Inferior parietal cortex (tissue), 1 donor: Measurements from ENCODE around the gene IGSF3.
"Not testable (repeated sequence)": the region's sequence is repeated elsewhere in the genome, so short reads cannot be mapped to it uniquely, and the experiment has no call there.

Source experiments
- DNase-seq: peaks from one replicate; pipeline ENCODE4 v3.0.0-alpha.2; 2016; ENCODE audit errors: extremely low spot score

IGSF3 gene

DNA sequence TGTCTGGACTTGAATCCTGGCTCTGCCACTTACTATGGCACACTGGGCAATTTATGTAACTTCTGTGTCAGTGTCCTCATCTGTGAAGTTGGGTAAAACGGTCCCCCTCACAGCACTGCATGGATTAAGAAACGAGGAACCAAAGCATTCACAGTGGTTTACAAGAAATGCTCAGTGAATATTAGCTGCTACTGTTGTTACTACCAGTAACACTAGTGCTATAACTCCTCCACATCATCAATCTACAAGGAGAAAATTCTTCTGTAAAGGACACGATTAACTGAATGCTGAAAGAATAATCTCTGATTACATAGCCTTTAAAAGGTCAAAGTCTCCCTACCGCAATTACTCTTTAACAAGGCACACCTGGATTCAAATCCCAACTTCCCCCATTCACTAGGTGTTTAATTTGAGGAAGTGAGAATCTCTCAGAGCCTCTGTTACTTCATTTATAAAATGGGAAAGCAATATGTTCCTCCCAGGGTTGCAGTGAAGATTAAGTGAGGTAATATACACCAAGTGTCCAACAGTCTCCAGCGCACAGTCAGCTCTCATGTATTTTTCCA lies 70.7 kb downstream of the IGSF3 start:
- not testable (repeated sequence) for DNase-seq

- DNase-seq = not testable (repeated sequence)
Measured at GRCh38 chr1:116595946-116596741, 71.4 kb downstream of the IGSF3 start.

DNA sequence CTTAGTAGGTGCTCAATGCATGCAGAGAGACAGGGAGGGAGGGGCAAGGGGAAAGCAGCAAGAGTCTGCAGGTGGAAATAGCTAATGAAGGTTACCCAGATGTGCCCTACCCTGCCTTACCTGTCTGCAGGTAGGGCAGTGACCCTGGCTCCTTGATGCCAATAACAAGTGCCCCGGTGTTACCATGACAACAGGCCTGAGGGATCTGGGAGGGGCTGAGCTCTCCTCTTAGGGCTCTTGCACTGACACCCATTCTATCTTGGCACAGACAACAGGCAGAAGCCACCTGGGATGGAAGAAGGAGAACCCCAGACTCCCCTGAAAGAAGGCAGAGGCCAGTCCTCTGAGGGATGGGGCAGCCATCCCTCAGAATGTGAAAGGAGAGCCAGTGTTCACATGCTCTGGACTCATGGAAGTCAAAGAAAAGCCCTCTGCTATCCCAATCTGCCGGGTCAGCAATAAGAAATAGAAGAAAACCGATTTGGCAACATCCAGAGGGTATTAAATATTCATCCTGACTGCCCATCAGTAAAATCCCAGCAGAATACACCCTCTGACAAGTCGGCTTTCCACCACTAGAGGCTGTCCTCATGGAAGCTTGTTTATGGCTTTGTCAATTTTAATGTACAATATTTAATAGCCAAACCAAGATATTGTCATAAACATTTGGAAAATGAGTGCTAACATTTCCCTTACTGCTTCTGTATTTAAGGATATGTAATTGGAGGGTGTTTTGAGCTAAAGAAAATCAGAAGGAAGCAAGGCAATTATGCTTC lies 72.3 kb downstream of the IGSF3 start:
- not testable (repeated sequence) for DNase-seq

DNA sequence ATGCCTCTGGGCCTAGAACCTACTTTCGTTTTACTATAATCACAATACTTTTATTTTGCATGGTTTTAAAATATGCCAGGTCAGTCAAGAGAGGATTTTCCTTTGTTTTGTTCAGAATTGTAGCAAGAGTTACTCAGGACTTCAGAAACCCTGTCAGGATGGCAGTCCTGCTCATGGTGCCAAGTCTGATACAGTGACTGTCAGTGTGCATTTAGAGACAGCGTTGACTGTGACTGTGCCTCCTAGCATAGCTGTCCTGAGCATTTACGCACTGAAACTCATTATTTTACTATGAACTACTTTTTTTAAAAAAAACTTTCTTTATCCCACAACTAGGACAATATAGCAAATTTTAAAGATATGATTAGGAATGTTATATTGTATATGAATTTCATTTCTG lies 73.6 kb downstream of the IGSF3 start:
- not testable (repeated sequence) for DNase-seq

DNA sequence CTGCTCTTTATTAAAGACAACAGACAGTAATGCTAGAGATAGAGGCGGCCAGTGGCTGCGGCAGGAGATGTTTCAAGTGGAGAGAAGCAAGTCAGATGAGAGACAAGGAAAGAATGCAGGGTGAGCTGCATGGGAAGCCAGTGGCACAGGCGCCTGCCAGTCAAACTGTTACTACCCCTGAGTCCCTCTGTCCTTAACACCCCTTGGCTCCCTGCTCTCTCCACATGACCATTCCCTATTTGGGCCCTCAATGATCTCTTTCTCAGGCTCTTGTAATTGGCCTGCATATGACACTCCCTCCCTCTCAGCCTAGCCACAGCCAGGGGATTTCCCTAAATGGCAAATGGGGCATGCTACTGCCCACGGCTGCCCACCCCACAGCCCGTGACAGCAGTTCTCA lies 74.1 kb downstream of the IGSF3 start:
- not testable (repeated sequence) for DNase-seq

- not testable (repeated sequence) for DNase-seq
Measured at GRCh38 chr1:116591951-116592605, 75.5 kb downstream of the IGSF3 start.

- DNase-seq = not testable (repeated sequence)
Measured at GRCh38 chr1:116591006-116591950, 76.3 kb downstream of the IGSF3 start.

GRCh38 chr1:116590359-116591005 lies 77.1 kb downstream of the IGSF3 start:
- DNase-seq = not testable (repeated sequence)

DNA sequence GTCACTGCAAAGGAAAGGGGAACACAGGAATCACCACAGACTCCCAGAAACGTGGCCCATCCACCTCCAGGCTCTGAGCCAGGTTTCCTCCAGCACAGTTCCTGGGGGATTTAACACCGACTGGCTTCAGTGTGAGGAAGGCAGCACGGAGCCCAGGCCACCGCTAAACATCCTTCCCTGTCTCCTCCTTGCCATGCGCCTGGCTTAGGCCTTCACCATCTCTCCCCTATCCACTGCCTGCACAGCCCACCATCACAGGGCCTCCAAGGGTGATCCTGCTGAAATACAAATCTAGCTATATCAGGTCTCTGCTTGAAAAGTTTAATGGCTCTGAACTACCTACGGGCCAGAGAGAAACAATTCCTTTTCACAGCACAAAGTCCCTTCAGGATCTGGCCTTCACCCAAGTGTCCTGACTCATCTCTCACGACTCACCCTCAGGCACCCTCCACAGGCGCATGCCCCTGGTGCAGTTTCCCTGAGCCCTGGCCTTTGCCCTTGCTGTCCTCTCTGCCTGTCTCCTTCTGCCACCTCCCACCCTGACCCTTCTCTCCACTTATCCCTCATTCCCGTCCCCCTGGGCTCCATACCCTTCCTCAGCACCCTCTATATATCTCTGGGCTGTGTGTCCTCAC lies 78.3 kb downstream of the IGSF3 start:
- DNase-seq = not testable (repeated sequence)

- no peak for DNase-seq
Measured at GRCh38 chr1:116587501-116588227, 79.9 kb downstream of the IGSF3 start.

DNA sequence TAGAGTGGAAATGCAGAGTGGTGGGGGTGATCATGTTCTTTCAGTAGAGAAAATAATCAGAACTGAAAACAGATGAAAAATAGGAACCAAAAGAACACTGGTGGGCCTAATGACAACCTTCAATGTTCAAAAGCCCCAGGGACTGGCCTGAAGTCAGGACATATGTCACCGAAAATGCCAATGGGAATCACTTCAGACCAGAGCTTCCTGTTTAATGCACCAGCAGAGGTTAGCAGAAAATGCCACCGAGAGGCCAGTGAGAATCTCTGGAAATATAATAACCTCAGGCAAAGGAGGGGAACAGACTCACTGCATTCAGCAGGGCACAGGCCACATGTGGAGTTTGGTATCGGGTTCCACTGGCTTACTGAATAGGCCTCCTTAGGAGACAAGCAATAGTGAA lies 80.8 kb downstream of the IGSF3 start:
- no peak for DNase-seq

- no peak for DNase-seq
Measured at GRCh38 chr1:116585886-116586285, 81.6 kb downstream of the IGSF3 start.

DNA sequence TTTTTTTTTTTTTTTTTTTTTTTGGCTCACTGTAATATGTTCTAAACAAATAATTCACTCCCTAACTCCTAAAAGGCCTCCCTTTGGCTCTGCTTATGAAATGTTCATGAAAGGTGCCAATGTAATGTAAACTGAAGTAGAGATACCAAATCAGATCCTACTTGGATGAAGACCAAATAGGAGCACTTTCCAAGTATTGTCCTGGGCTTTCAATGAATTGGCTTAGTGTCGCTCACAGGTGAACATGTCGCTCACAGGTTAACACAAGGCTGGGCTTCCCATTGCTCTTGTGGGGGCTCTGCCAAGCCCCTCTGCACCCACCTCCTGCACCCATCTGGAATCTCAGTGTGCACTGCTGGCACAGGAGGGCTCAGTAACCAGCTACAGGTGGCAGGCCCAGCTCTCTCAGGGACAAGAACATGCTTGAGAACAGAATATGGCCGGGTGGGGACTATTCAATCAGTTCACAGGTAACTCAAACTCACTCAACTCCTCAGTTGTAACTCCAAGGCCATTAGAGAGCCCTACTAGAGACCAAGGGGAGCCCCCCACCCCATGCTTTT lies 86.1 kb downstream of the IGSF3 start:
- no peak for DNase-seq

DNA sequence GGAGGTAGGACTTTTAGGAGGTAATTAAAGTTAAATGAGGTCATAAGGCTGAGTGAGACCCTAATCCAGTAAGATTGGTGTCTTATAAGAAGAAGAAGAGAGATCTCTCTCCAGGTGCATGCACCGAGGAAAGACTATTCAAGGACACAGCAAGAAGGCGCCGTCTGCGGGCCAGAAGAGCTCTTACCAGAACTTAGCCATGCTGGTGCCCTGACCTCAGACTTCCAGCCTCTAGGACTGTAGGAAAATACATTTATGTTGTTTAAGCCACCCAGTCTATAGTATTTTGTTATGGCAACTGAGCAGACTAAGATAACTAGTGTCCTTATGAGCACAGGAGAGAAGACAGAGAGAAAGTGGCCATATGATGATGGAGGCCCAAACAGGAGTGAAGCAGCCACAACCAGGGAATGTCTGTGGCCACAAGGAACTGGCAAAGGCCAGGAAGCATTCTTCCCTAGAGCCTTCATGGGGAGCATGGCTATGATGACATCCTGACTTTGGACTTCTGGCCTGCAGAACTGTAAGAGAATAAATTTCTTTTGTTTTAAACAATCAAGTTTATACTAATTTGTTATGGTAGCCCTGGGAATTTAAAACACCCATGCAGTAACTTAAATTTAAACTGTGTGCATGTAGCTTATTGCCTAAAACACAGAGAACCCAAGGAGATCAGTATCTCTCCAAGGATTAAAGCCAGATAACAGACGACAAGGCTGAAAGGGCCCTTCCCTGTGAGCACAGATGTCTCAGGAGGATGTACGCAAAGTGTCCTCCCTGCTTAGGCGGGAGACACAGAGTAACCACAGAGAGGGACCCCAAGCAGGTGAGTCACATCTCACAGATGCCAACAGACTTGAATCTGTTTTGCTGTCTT lies 86.8 kb downstream of the IGSF3 start:
- no peak for DNase-seq

- DNase-seq = no peak
Measured at GRCh38 chr1:116579259-116579875, 88.2 kb downstream of the IGSF3 start.

DNA sequence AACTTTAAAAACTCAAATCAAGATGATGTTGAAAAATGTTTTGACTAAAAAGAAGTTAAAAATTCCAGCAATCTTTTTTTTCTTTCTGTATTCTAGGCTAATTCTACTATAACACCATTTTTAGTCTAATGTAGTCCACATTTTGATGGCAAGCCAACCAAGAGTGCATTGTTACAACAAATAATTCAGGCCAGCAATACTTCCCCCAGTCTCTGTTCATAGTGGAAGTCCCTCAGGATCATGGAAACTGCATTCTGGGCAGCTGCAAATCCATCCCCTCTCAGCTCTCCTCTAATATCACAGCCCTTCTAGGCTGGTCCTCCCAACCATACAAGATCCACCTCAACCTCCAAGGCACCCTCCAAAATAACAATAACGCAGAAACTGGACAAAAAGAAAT lies 89.0 kb downstream of the IGSF3 start:
- no peak for DNase-seq

GRCh38 chr1:116577759-116578314 lies 89.7 kb downstream of the IGSF3 start:
- no peak for DNase-seq
